T-helper 17 cell (primary cell): Measurements from ENCODE around the gene UXS1. TPM values are rescaled to one million over a fixed set of nuclear protein-coding genes. Genes with fewer than 3 reads are reported as not detected.

ENCODE experiments used
- ATAC-seq: fragments of 150-1000 bp; cut with Tn5 transposase; 2 replicates; pipeline ENCODE4 v1.10.0; 2021; ENCODE audit warnings: mild to moderate bottlenecking, moderate library complexity
- DNase-seq, 3 donors: peaks; one replicate each; pipeline versions ENCODE4 v3.0.0 to v3.0.0-alpha.2; 2020 to 2021
- H3K9me3 ChIP-seq: one replicate; pipeline ENCODE4 v1.7.0; 2013; ENCODE audit warnings: low read length, mild to moderate bottlenecking; ENCODE audit not compliant: control insufficient read depth, poor library complexity, severe bottlenecking
- H3K27ac Mint-ChIP-seq: one replicate; pipeline ENCODE4 v1.8.0; 2022; ENCODE audit warnings: mild to moderate bottlenecking, moderate library complexity, mixed read lengths
- H3K27me3 Mint-ChIP-seq: one replicate; pipeline ENCODE4 v1.8.0; 2022; ENCODE audit warnings: mixed read lengths
- H3K36me3 Mint-ChIP-seq: one replicate; pipeline ENCODE4 v1.8.0; 2022; ENCODE audit warnings: low read depth, mixed read lengths
- H3K4me1 Mint-ChIP-seq: one replicate; pipeline ENCODE4 v1.8.0; 2022; ENCODE audit warnings: mild to moderate bottlenecking, mixed read lengths
- H3K4me3 Mint-ChIP-seq: one replicate; pipeline ENCODE4 v1.8.0; 2022; ENCODE audit warnings: mild to moderate bottlenecking, moderate library complexity, mixed read lengths
- total RNA-seq, 4 donors: library from RNA in 2 of 4; stranded (reverse) in 2 of 4; gene quantifications; one replicate each; pipeline ENCODE4 v1.2.3 and lab custom pipeline; 2022 to 2026

The UXS1 gene
- total RNA-seq, 2 donors from 2014 or later: 96.4 to 106 TPM

GRCh38 chr2:106129150-106129549, 65.0 kb downstream of the UXS1 start:
- Mint-ChIP-seq H3K27ac (peak overlapping the region; percentile 75), H3K4me3 (no peak overlapping the region), H3K36me3 (peaks cover 14% of the 10 kb centered on the region), H3K4me1 (peaks cover 29% of the 10 kb centered on the region), H3K27me3 (no peaks in the 10 kb centered on the region)
- no peaks in the 10 kb centered on the region for H3K9me3 ChIP-seq
- no peak for ATAC-seq
- no peak for DNase-seq

GRCh38 chr2:106127776-106128268, 66.3 kb downstream of the UXS1 start:
- Mint-ChIP-seq H3K4me1 (peaks cover 29% of the 10 kb centered on the region), H3K36me3 (peaks cover 14% of the 10 kb centered on the region), H3K27ac (peak overlapping the region; percentile 75), H3K4me3 (peak overlapping the region; percentile 45), H3K27me3 (no peaks in the 10 kb centered on the region)
- H3K9me3 ChIP-seq: no peaks in the 10 kb centered on the region
- no peak for DNase-seq
- no peak for ATAC-seq

- no peaks in the 10 kb centered on the region for H3K9me3 ChIP-seq
- Mint-ChIP-seq H3K4me3 (no peak overlapping the region), H3K4me1 (peaks cover 29% of the 10 kb centered on the region), H3K36me3 (peaks cover 14% of the 10 kb centered on the region), H3K27me3 (no peaks in the 10 kb centered on the region), H3K27ac (peak overlapping the region; percentile 75)
- ATAC-seq (no peak), DNase-seq (no peak)
These were observed 66.8 kb downstream of the UXS1 start for GRCh38 chr2:106127282-106127771.

GRCh38 chr2:106126705-106127281, 67.3 kb downstream of the UXS1 start:
- DNase-seq (no peak), ATAC-seq (no peak)
- H3K4me1 Mint-ChIP-seq: peaks cover 29% of the 10 kb centered on the region
- peak overlapping the region; percentile 75 for H3K27ac Mint-ChIP-seq
- no peaks in the 10 kb centered on the region for H3K27me3 Mint-ChIP-seq
- H3K36me3 Mint-ChIP-seq: peaks cover 14% of the 10 kb centered on the region
- H3K9me3 ChIP-seq: no peaks in the 10 kb centered on the region
- H3K4me3 Mint-ChIP-seq: no peak overlapping the region

DNA sequence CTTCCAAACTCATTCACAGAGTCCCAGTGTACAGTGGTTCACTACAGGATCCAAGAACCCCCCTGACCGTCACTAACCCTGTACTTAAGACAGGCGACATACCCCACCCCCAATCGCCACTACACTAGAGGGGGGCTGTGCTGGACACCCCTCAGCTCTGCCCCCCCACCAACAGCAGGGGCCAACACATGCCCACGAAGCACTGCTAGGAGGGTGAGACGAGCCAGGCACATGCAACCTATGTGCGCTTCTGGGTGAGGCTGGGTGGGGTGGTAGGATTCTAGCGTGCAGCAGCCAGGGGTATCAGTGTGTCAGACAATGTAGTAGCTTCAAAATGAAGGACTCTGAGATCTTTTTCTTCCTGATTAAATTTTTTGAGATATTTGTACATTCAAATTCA, 67.8 kb downstream of the UXS1 start:
- Mint-ChIP-seq H3K27ac (no peak overlapping the region), H3K4me3 (no peak overlapping the region), H3K27me3 (no peaks in the 10 kb centered on the region), H3K36me3 (peaks cover 14% of the 10 kb centered on the region), H3K4me1 (peaks cover 29% of the 10 kb centered on the region)
- DNase-seq: no peak
- ATAC-seq: no peak
- H3K9me3 ChIP-seq: no peaks in the 10 kb centered on the region

- no peaks in the 10 kb centered on the region for H3K9me3 ChIP-seq
- H3K27ac Mint-ChIP-seq: peak overlapping the region; percentile 59
- ATAC-seq (no peak), DNase-seq (no peak)
- no peaks in the 10 kb centered on the region for H3K27me3 Mint-ChIP-seq
- H3K36me3 Mint-ChIP-seq: peaks cover 14% of the 10 kb centered on the region
- no peak overlapping the region for H3K4me3 Mint-ChIP-seq
- H3K4me1 Mint-ChIP-seq: peaks cover 26% of the 10 kb centered on the region
These were observed 69.1 kb downstream of the UXS1 start for GRCh38 chr2:106124905-106125549.

DNA sequence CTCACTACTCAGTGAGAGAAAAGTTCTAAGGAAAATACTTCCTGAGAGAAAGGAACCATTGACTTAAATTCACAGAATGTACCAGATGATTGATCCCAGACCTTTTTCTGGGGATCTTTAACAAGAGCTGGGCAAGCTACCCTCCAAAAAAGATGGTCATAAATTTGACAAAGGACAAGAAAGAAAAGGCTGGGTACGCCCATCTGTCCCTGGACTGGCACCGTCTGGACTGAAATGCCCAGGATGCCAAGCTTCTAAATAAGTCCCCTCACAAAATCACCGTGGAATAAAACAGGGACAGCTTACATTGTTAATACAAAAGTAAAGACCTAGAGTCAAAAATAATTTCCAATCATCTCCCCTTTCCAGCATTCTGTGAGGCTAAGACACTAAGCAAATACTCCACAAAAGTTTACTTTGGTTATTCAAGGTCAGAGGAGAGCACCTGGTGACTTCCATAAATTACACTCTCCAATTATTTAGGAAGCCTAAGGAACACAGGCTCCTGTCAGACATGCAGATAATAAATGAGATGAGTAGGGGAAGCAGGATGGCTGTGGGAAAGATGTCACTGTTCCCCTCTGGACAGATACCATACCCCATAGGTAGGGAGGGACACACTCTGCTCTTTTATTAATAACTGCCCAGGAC, 69.9 kb downstream of the UXS1 start:
- ATAC-seq (no peak), DNase-seq (no peak)
- Mint-ChIP-seq H3K4me3 (no peak overlapping the region), H3K27ac (peak overlapping the region; percentile 59), H3K27me3 (no peaks in the 10 kb centered on the region), H3K36me3 (peaks cover 11% of the 10 kb centered on the region), H3K4me1 (peaks cover 23% of the 10 kb centered on the region)
- H3K9me3 ChIP-seq: no peaks in the 10 kb centered on the region

DNA sequence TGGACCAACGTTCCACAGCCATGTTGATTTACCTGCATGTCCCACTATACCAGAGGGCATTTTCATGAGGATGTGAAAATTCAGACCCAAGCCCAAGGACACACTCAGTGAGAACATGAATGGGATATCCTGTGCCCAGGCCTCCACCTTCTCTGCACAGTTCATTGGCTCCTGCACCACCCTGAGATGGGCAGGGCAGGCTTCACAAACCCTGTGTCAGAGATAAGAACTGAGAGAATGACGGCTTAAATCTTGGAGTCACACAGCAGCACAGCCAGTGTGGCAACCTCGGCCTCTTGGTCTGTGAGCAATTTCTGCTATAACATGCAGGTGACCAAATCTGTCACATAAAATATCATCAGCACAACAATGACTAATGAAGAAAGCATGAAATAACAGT, 71.9 kb downstream of the UXS1 start:
- no peaks in the 10 kb centered on the region for H3K27me3 Mint-ChIP-seq
- peaks cover 16% of the 10 kb centered on the region for H3K4me1 Mint-ChIP-seq
- no peaks in the 10 kb centered on the region for H3K9me3 ChIP-seq
- DNase-seq (no peak), ATAC-seq (no peak)
- H3K36me3 Mint-ChIP-seq: peaks cover 3% of the 10 kb centered on the region
- no peak overlapping the region for H3K4me3 Mint-ChIP-seq
- H3K27ac Mint-ChIP-seq: no peak overlapping the region

- H3K36me3 Mint-ChIP-seq: no peaks in the 10 kb centered on the region
- no peaks in the 10 kb centered on the region for H3K9me3 ChIP-seq
- H3K4me1 Mint-ChIP-seq: peaks cover 14% of the 10 kb centered on the region
- ATAC-seq: no peak
- no peak for DNase-seq
- no peaks in the 10 kb centered on the region for H3K27me3 Mint-ChIP-seq
- H3K4me3 Mint-ChIP-seq: no peak overlapping the region
- H3K27ac Mint-ChIP-seq: peak overlapping the region; percentile 78
These were observed 73.7 kb downstream of the UXS1 start for GRCh38 chr2:106120432-106120831.

GRCh38 chr2:106119074-106119473, 75.0 kb downstream of the UXS1 start:
- ATAC-seq (no peak), DNase-seq (no peak)
- no peaks in the 10 kb centered on the region for H3K9me3 ChIP-seq
- no peak overlapping the region for H3K4me3 Mint-ChIP-seq
- no peaks in the 10 kb centered on the region for H3K36me3 Mint-ChIP-seq
- H3K27me3 Mint-ChIP-seq: no peaks in the 10 kb centered on the region
- H3K4me1 Mint-ChIP-seq: peaks cover 10% of the 10 kb centered on the region
- peak overlapping the region; percentile 29 for H3K27ac Mint-ChIP-seq

DNA sequence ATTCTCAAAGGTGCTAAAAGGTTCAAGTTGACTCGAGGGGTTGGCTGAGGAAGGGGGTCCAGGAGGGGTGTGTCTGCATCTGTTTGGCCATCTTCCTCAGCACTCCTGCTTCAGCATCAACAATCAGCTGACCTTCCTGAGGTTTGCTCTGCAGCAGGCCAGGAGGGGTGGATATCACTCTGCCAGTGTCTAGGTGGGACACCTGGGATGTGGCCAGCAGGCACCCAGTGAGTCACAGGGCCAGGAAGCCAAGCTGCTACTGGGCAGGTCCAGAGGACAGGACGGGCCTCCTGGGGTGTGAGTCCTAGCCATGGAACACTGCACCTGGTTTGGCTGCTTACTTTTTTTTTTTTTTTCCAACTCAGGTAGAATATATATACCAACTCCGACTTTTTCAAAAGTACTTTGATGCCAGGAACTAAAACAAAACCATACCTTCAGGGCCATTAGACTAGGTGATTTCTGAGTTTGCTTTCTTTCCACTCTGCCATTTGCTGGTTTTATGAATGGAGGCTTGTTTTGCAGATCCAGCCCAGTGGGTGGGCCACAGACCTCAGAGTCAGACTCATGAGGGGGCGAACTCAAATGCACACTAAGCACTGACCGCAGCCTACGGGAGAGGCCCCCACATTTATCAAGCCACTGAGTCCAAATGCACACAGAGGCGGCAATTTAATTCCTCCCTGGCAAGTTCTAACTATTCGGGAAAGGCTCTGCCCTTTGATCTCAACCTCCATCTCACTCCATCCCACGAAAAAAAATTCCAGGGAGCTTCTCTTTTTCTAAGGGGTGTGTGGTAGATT, 76.0 kb downstream of the UXS1 start:
- Mint-ChIP-seq H3K4me3 (no peak overlapping the region), H3K4me1 (peaks cover 10% of the 10 kb centered on the region), H3K36me3 (no peaks in the 10 kb centered on the region), H3K27me3 (no peaks in the 10 kb centered on the region), H3K27ac (no peak overlapping the region)
- H3K9me3 ChIP-seq: no peaks in the 10 kb centered on the region
- DNase-seq (no peak), ATAC-seq (no peak)

DNA sequence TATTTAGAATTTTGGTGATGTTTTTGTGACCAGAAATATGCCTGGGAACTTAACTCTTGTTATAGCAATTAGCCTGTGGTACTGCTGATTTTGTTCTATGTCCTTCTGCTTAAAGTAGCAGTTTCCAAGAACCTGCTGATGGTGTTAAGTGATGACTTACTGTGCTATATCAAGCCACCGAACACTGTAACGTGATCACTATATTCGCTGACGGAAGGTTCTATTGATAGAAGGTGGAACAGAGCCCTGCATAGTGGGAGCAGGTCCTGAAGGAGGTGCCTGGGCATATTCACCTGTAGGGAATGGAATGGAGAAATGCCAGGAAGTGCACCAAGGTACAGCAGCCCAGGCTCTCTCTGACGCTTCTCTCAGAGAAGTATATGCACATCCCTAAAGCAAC, 76.8 kb downstream of the UXS1 start:
- H3K4me1 Mint-ChIP-seq: peaks cover 10% of the 10 kb centered on the region
- DNase-seq (no peak), ATAC-seq (no peak)
- no peaks in the 10 kb centered on the region for H3K36me3 Mint-ChIP-seq
- H3K9me3 ChIP-seq: no peaks in the 10 kb centered on the region
- H3K27ac Mint-ChIP-seq: no peak overlapping the region
- no peaks in the 10 kb centered on the region for H3K27me3 Mint-ChIP-seq
- no peak overlapping the region for H3K4me3 Mint-ChIP-seq

- Mint-ChIP-seq H3K36me3 (peaks cover 3% of the 10 kb centered on the region), H3K27ac (peak overlapping the region; percentile 62)
These were observed 77.9 kb downstream of the UXS1 start for GRCh38 chr2:106116248-106116647.

More at GRCh38 chr2:106116248-106116647, 77.9 kb downstream of the UXS1 start:
- no peak for ATAC-seq
- Mint-ChIP-seq H3K4me3 (no peak overlapping the region), H3K4me1 (peaks cover 12% of the 10 kb centered on the region), H3K27me3 (no peaks in the 10 kb centered on the region)
- no peak for DNase-seq
- no peaks in the 10 kb centered on the region for H3K9me3 ChIP-seq
